Activated CD4-positive, alpha-beta T cell treated with anti-CD3 and anti-CD28 coated beads for 48 hours (primary cell): ENCODE measurements around the gene PTGES.

Experiments used
- DNase-seq: peaks from one replicate; pipeline ENCODE4 v3.0.0-alpha.2; 2020

The PTGES gene

GRCh38 chr9:129714511-129715061 lies 38.3 kb downstream of the PTGES start:
- no peak for DNase-seq

GRCh38 chr9:129713402-129713679 lies 39.5 kb downstream of the PTGES start:
- no peak for DNase-seq

GRCh38 chr9:129712634-129713401 lies 40.0 kb downstream of the PTGES start:
- peak; percentile 17 for DNase-seq

GRCh38 chr9:129710169-129710453 lies 42.7 kb downstream of the PTGES start:
- DNase-seq, result no peak

GRCh38 chr9:129709438-129710168 lies 43.2 kb downstream of the PTGES start:
- no peak for DNase-seq

- no peak for DNase-seq
These were observed 44.0 kb downstream of the PTGES start for GRCh38 chr9:129708793-129709192.

- DNase-seq, result no peak
These were observed 48.0 kb downstream of the PTGES start for GRCh38 chr9:129704807-129705206.

- no peak for DNase-seq
These were observed 49.0 kb downstream of the PTGES start for GRCh38 chr9:129703667-129704355.

- DNase-seq, result no peak
These were observed 50.0 kb downstream of the PTGES start for GRCh38 chr9:129702589-129703520.

- DNase-seq, result no peak
These were observed 51.3 kb downstream of the PTGES start for GRCh38 chr9:129701549-129701948.

GRCh38 chr9:129701054-129701453 lies 51.8 kb downstream of the PTGES start:
- DNase-seq, result no peak

- peak; percentile 43 for DNase-seq
These were observed 54.5 kb downstream of the PTGES start for GRCh38 chr9:129698254-129698757.

GRCh38 chr9:129697656-129698253 lies 55.1 kb downstream of the PTGES start:
- DNase-seq, result peak; percentile 71

- DNase-seq, result peak; percentile 37
These were observed 55.7 kb downstream of the PTGES start for GRCh38 chr9:129696944-129697655.

GRCh38 chr9:129695870-129696269 lies 57.0 kb downstream of the PTGES start:
- DNase-seq, result no peak

- no peak for DNase-seq
These were observed 58.6 kb downstream of the PTGES start for GRCh38 chr9:129694243-129694646.

GRCh38 chr9:129693741-129694140 lies 59.1 kb downstream of the PTGES start:
- no peak for DNase-seq

- DNase-seq, result no peak
These were observed 60.3 kb downstream of the PTGES start for GRCh38 chr9:129692534-129692933.
